ENCODE results near the gene SCAMP2. TPM values are rescaled to one million over a fixed set of nuclear protein-coding genes. Genes with fewer than 3 reads are reported as not detected.
A peak's percentile ranks its signal among the peaks of the same experiment; 100 is the strongest.

Gene SCAMP2
- total RNA-seq, 1 donor from 2014 or later: 56.4 TPM

DNA sequence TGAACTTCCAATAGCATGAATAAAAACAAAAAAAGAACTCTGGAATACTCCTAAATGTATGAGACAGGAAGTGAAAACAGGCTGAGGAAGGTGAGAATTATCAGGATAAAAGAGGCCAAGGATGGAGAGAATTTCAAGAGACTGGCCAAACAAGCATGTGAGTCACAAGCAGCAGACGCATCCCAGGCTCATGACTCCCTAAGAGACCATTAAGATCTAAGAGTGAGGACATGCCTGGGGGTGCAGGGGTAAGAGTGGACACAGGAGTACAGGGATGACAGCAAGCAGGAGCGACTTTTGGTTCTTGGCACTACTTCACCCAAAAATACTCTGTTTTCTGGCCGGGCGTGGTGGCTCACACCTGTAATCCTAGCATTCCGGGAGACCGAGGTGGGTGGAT, 7.1 kb downstream of the SCAMP2 start:
- Histone ChIP-seq H3K4me2 (ENCODE audit: low read length) (peak overlapping the region; percentile 18), H3K27me3 (ENCODE audit: insufficient read depth, low read length) (no peaks in the 10 kb centered on the region), H3K79me2 (ENCODE audit: insufficient read depth, low read length) (peaks cover 69% of the 10 kb centered on the region), H3K36me3 (ENCODE audit: insufficient read depth, low read length) (no peaks in the 10 kb centered on the region), H3K9ac (ENCODE audit: low read length) (no peak overlapping the region), H3K27ac (ENCODE audit: low read depth, low read length) (no peak overlapping the region), H3K9me3 (ENCODE audit: insufficient read depth, low read depth, low read length) (no peaks in the 10 kb centered on the region), H3K4me3 (ENCODE audit: insufficient read depth, low read depth, low read length) (no peak overlapping the region), H2AFZ (ENCODE audit: low read depth, low read length) (no peak overlapping the region), H3K4me1 (ENCODE audit: insufficient read depth, low read length) (peaks cover 13% of the 10 kb centered on the region), H4K20me1 (ENCODE audit: insufficient read depth, low read length) (peaks cover 82% of the 10 kb centered on the region)
- FAIRE-seq (no peak), DNase-seq (ENCODE audit: low read depth) (peak; percentile 73)
- TF ChIP-seq EZH2 (IDR thresholded peaks at IDR 0.05; ENCODE audit: insufficient read depth, low read length): no peak
- TF ChIP-seq, protein P1, sequence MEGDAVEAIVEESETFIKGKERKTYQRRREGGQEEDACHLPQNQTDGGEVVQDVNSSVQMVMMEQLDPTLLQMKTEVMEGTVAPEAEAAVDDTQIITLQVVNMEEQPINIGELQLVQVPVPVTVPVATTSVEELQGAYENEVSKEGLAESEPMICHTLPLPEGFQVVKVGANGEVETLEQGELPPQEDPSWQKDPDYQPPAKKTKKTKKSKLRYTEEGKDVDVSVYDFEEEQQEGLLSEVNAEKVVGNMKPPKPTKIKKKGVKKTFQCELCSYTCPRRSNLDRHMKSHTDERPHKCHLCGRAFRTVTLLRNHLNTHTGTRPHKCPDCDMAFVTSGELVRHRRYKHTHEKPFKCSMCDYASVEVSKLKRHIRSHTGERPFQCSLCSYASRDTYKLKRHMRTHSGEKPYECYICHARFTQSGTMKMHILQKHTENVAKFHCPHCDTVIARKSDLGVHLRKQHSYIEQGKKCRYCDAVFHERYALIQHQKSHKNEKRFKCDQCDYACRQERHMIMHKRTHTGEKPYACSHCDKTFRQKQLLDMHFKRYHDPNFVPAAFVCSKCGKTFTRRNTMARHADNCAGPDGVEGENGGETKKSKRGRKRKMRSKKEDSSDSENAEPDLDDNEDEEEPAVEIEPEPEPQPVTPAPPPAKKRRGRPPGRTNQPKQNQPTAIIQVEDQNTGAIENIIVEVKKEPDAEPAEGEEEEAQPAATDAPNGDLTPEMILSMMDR (IDR thresholded peaks at IDR 0.05; ENCODE audit: insufficient read depth, low read depth, low read length): no peak
- H3K4me3 Mint-ChIP-seq (ENCODE audit: unreplicated experiment): peak overlapping the region; percentile 60
- peak overlapping the region; percentile 80 for H3K27ac Mint-ChIP-seq (ENCODE audit: unreplicated experiment)
- peaks cover 16% of the 10 kb centered on the region for H3K36me3 Mint-ChIP-seq (ENCODE audit: low read depth, unreplicated experiment)
- H3K9me3 Mint-ChIP-seq (ENCODE audit: unreplicated experiment): peaks cover 4% of the 10 kb centered on the region
- peaks cover 44% of the 10 kb centered on the region for H3K4me1 Mint-ChIP-seq (ENCODE audit: low read depth, unreplicated experiment)
- no peaks in the 10 kb centered on the region for H3K27me3 Mint-ChIP-seq (ENCODE audit: low read depth, unreplicated experiment)

DNA sequence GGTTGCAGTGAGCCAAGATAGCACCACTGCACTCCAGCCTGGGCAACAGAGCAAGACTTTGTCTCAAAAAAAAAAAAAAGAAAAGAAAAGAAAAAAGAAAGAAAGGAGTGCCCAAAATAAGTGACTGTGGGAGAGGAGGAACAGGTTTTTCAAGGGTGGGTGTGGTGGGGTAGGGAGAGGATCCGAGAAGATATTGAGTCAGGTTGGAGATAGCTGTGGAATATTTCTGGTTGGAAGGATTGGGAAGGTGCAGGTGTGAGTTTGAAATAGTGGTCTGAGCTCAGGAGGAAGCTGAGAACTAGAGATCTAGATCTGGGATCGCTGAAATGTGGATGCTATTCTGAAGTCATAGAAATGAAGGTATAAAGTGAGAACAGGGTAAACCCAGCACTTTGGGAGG, 7.8 kb downstream of the SCAMP2 start:
- Mint-ChIP-seq H3K9me3 (ENCODE audit: unreplicated experiment) (peaks cover 4% of the 10 kb centered on the region), H3K27me3 (ENCODE audit: low read depth, unreplicated experiment) (no peaks in the 10 kb centered on the region), H3K4me3 (ENCODE audit: unreplicated experiment) (no peak overlapping the region), H3K27ac (ENCODE audit: unreplicated experiment) (peak overlapping the region; percentile 48), H3K36me3 (ENCODE audit: low read depth, unreplicated experiment) (peaks cover 16% of the 10 kb centered on the region), H3K4me1 (ENCODE audit: low read depth, unreplicated experiment) (peaks cover 38% of the 10 kb centered on the region)
- no peak overlapping the region for H2AFZ ChIP-seq (ENCODE audit: low read depth, low read length)
- H3K4me1 ChIP-seq (ENCODE audit: insufficient read depth, low read length): peaks cover 13% of the 10 kb centered on the region
- FAIRE-seq (no peak), DNase-seq (ENCODE audit: low read depth) (no peak)
- no peak overlapping the region for H3K9ac ChIP-seq (ENCODE audit: low read length)
- peaks cover 75% of the 10 kb centered on the region for H4K20me1 ChIP-seq (ENCODE audit: insufficient read depth, low read length)
- H3K79me2 ChIP-seq (ENCODE audit: insufficient read depth, low read length): peaks cover 64% of the 10 kb centered on the region
- no peaks in the 10 kb centered on the region for H3K36me3 ChIP-seq (ENCODE audit: insufficient read depth, low read length)
- H3K4me3 ChIP-seq (ENCODE audit: insufficient read depth, low read depth, low read length): no peak overlapping the region
- no peaks in the 10 kb centered on the region for H3K9me3 ChIP-seq (ENCODE audit: insufficient read depth, low read depth, low read length)
- no peak overlapping the region for H3K27ac ChIP-seq (ENCODE audit: low read depth, low read length)
- H3K4me2 ChIP-seq (ENCODE audit: low read length): no peak overlapping the region
- H3K27me3 ChIP-seq (ENCODE audit: insufficient read depth, low read length): no peaks in the 10 kb centered on the region
- TF ChIP-seq, protein P1 (IDR thresholded peaks at IDR 0.05; ENCODE audit: insufficient read depth, low read depth, low read length): no peak
- TF ChIP-seq EZH2 (IDR thresholded peaks at IDR 0.05; ENCODE audit: insufficient read depth, low read length): no peak

DNA sequence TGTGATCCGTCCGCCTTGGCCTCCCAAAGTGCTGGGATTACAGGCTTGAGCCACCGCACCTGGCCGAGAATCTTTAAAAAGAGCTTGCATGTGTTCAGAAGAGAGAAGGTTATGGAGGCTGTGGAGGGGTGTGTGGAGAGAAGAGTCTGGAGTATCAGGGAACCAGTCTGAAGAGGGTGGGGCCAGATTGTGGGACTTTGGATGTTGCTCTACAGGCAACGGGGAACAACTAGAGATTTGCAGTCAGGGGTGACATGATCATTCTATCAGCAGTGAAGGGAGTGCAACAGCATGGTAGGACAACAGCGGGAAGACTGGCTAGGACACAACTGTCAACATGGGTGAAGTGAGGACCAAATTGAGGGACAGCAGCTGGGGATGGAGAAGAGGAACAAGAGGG, 8.9 kb downstream of the SCAMP2 start:
- H4K20me1 ChIP-seq (ENCODE audit: insufficient read depth, low read length): peaks cover 74% of the 10 kb centered on the region
- H3K9me3 Mint-ChIP-seq (ENCODE audit: unreplicated experiment): peaks cover 4% of the 10 kb centered on the region
- H3K27ac Mint-ChIP-seq (ENCODE audit: unreplicated experiment): no peak overlapping the region
- H3K27ac ChIP-seq (ENCODE audit: low read depth, low read length): no peak overlapping the region
- H3K9ac ChIP-seq (ENCODE audit: low read length): no peak overlapping the region
- no peaks in the 10 kb centered on the region for H3K9me3 ChIP-seq (ENCODE audit: insufficient read depth, low read depth, low read length)
- peaks cover 16% of the 10 kb centered on the region for H3K36me3 Mint-ChIP-seq (ENCODE audit: low read depth, unreplicated experiment)
- no peaks in the 10 kb centered on the region for H3K36me3 ChIP-seq (ENCODE audit: insufficient read depth, low read length)
- peaks cover 60% of the 10 kb centered on the region for H3K79me2 ChIP-seq (ENCODE audit: insufficient read depth, low read length)
- H3K27me3 Mint-ChIP-seq (ENCODE audit: low read depth, unreplicated experiment): no peaks in the 10 kb centered on the region
- H3K4me3 ChIP-seq (ENCODE audit: insufficient read depth, low read depth, low read length): no peak overlapping the region
- TF ChIP-seq, protein P1 (IDR thresholded peaks at IDR 0.05; ENCODE audit: insufficient read depth, low read depth, low read length): no peak
- TF ChIP-seq EZH2 (IDR thresholded peaks at IDR 0.05; ENCODE audit: insufficient read depth, low read length): no peak
- H3K4me3 Mint-ChIP-seq (ENCODE audit: unreplicated experiment): no peak overlapping the region
- no peaks in the 10 kb centered on the region for H3K27me3 ChIP-seq (ENCODE audit: insufficient read depth, low read length)
- no peak overlapping the region for H2AFZ ChIP-seq (ENCODE audit: low read depth, low read length)
- no peak overlapping the region for H3K4me2 ChIP-seq (ENCODE audit: low read length)
- peaks cover 28% of the 10 kb centered on the region for H3K4me1 Mint-ChIP-seq (ENCODE audit: low read depth, unreplicated experiment)
- FAIRE-seq: no peak
- DNase-seq (ENCODE audit: low read depth): no peak
- peaks cover 13% of the 10 kb centered on the region for H3K4me1 ChIP-seq (ENCODE audit: insufficient read depth, low read length)

All from astrocyte (in vitro differentiated cells and primary cell).